Astrocyte (in vitro differentiated cells and primary cell): ENCODE data around the gene PIGQ. TPM values are rescaled to one million over a fixed set of nuclear protein-coding genes. Genes with fewer than 3 reads are reported as not detected.

ENCODE experiments used
- DNase-seq: peaks from one replicate; pipeline ENCODE4 v3.0.0-alpha.2; 2010; ENCODE audit warnings: low read depth
- FAIRE-seq: peaks from 2 replicates; lab custom pipeline; 2011; peaks lifted over from hg19 to GRCh38; lab: Jason Lieb, UNC
- H2AFZ ChIP-seq: 2 replicates; pipeline ENCODE4 v1.6.0; 2012; ENCODE audit warnings: low read depth, low read length, inconsistent platforms
- H3K27ac ChIP-seq: 2 replicates; pipeline ENCODE4 v1.5.1; 2011; ENCODE audit warnings: low read depth, low read length, inconsistent platforms
- H3K27me3 ChIP-seq: 2 replicates; pipeline ENCODE4 v1.6.0; 2011; ENCODE audit warnings: low read length, inconsistent platforms; ENCODE audit not compliant: insufficient read depth
- H3K36me3 ChIP-seq: 2 replicates; pipeline ENCODE4 v1.5.1; 2011; ENCODE audit warnings: low read length, inconsistent platforms; ENCODE audit not compliant: insufficient read depth
- H3K4me1 ChIP-seq: 2 replicates; pipeline ENCODE4 v1.5.1; 2011; ENCODE audit warnings: low read length, inconsistent platforms; ENCODE audit not compliant: insufficient read depth
- H3K4me2 ChIP-seq: 2 replicates; pipeline ENCODE4 v1.6.0; 2012; ENCODE audit warnings: low read length, inconsistent platforms
- H3K4me3 ChIP-seq: 2 replicates; pipeline ENCODE4 v1.5.1; 2011; ENCODE audit warnings: low read depth, mild to moderate bottlenecking, low read length, inconsistent platforms; ENCODE audit not compliant: insufficient read depth
- H3K79me2 ChIP-seq: 2 replicates; pipeline ENCODE4 v1.6.0; 2012; ENCODE audit warnings: mild to moderate bottlenecking, low read length, inconsistent platforms; ENCODE audit not compliant: insufficient read depth
- H3K9ac ChIP-seq: 2 replicates; pipeline ENCODE4 v1.6.0; 2012; ENCODE audit warnings: mild to moderate bottlenecking, low read length, inconsistent platforms
- H3K9me3 ChIP-seq: 2 replicates; pipeline ENCODE4 v1.5.1; 2012; ENCODE audit warnings: low read depth, mild to moderate bottlenecking, low read length, inconsistent platforms; ENCODE audit not compliant: insufficient read depth
- H4K20me1 ChIP-seq: 2 replicates; pipeline ENCODE4 v1.6.0; 2012; ENCODE audit warnings: low read length, inconsistent platforms; ENCODE audit not compliant: insufficient read depth
- H3K27ac Mint-ChIP-seq: one replicate; pipeline ENCODE4 v1.8.0; 2021; ENCODE audit warnings: mild to moderate bottlenecking, mixed read lengths; ENCODE audit not compliant: unreplicated experiment
- H3K27me3 Mint-ChIP-seq: one replicate; pipeline ENCODE4 v1.8.0; 2021; ENCODE audit warnings: low read depth, mixed read lengths; ENCODE audit not compliant: unreplicated experiment
- H3K36me3 Mint-ChIP-seq: one replicate; pipeline ENCODE4 v1.8.0; 2021; ENCODE audit warnings: low read depth, mixed read lengths; ENCODE audit not compliant: unreplicated experiment
- H3K4me1 Mint-ChIP-seq: one replicate; pipeline ENCODE4 v1.8.0; 2021; ENCODE audit warnings: low read depth, mixed read lengths; ENCODE audit not compliant: unreplicated experiment
- H3K4me3 Mint-ChIP-seq: one replicate; pipeline ENCODE4 v1.8.0; 2021; ENCODE audit warnings: mild to moderate bottlenecking, moderate library complexity, mixed read lengths; ENCODE audit not compliant: unreplicated experiment
- H3K9me3 Mint-ChIP-seq: one replicate; pipeline ENCODE4 v1.8.0; 2021; ENCODE audit warnings: mild to moderate bottlenecking, mixed read lengths; ENCODE audit not compliant: unreplicated experiment
- CTCF ChIP-seq: IDR thresholded peaks from 2 replicates; pipeline ENCODE4 v1.5.1; 2011; ENCODE audit warnings: low read depth, mild to moderate bottlenecking, inconsistent platforms, low read length, moderate library complexity; ENCODE audit not compliant: insufficient read depth
- EZH2 ChIP-seq: IDR thresholded peaks from 2 replicates; pipeline ENCODE4 v1.6.1; 2012; ENCODE audit warnings: mild to moderate bottlenecking, low read length, inconsistent platforms; ENCODE audit not compliant: insufficient read depth
- total RNA-seq: library from RNA; stranded (reverse); gene quantifications from 2 replicates; pipeline ENCODE4 v1.2.1, GENCODE V29; 2021

PIGQ gene
- total RNA-seq, 1 donor from 2014 or later, result 22.4 TPM

DNA sequence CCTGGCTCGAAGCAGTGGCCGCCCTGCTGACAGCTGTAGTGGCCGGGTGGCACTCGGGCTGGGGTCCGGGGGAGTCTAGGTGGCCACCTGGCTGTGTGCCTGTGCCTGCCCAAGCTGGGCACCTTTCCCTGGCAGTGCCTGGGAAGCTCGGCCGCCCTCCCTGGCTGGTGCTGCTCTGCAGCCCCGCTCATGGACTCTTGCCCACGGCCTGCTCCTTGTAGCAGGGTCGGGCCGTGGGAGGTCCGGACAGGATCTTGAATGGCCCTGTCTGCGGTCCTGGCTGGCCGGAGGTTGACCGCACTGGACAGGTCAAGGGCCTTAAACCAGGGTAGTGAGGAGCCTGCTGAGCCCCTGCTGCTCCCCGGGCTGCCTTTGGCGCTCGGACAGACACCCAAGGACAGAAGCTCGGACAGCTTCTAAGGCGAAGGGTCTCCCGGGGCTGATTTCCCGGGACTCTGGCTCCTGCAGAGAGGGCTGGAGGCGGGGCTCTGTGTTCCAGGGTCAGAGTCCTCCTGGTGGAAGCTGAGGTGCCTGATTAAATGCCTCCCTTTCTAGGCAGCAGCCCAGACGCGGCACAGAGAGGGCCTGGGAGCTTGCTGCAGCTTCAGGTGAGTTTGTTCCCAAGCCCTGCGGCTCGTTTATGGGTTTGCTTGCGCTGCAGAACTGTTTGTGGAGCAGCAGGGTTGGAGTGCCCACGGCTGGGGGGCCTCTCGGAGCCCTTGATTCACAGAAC, 36.2 kb upstream of the PIGQ start:
- no peak overlapping the region for H3K27ac ChIP-seq
- peaks cover 3% of the 10 kb centered on the region for H3K4me1 Mint-ChIP-seq
- DNase-seq (no peak), FAIRE-seq (no peak)
- H4K20me1 ChIP-seq, result peaks cover 95% of the 10 kb centered on the region
- H3K36me3 Mint-ChIP-seq, result no peaks in the 10 kb centered on the region
- no peaks in the 10 kb centered on the region for H3K36me3 ChIP-seq
- TF ChIP-seq EZH2 (no peak), CTCF (no peak)
- no peak overlapping the region for H3K4me3 Mint-ChIP-seq
- no peak overlapping the region for H3K9ac ChIP-seq
- H2AFZ ChIP-seq, result no peak overlapping the region
- H3K79me2 ChIP-seq, result peaks cover 98% of the 10 kb centered on the region
- H3K4me3 ChIP-seq, result no peak overlapping the region
- H3K27me3 Mint-ChIP-seq, result no peaks in the 10 kb centered on the region
- no peaks in the 10 kb centered on the region for H3K9me3 Mint-ChIP-seq
- no peaks in the 10 kb centered on the region for H3K9me3 ChIP-seq
- no peak overlapping the region for H3K27ac Mint-ChIP-seq
- H3K27me3 ChIP-seq, result no peaks in the 10 kb centered on the region
- peaks cover 30% of the 10 kb centered on the region for H3K4me1 ChIP-seq
- H3K4me2 ChIP-seq, result no peak overlapping the region

DNA sequence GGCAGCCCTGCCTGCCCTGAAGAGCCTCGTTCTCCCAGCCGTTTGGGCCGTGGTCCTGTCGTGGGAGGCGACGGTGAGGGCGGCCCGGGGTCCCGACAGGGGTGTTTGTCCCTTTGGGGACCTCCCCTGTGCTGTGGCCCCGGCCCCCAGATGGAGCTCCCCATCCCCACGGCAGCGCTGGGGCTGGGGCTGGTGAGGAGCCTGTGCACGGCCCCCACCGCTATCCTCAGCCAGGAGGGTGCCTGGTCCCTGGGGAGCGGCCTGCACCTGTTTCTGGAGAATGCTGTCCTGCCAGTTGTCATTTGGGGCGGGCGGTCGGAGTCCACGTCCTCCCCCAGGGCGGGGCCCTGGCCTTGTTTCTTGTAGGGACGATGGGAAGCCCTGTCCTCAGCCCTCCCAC, 35.6 kb upstream of the PIGQ start:
- Histone ChIP-seq H3K9ac (no peak overlapping the region), H3K4me2 (no peak overlapping the region), H4K20me1 (peaks cover 94% of the 10 kb centered on the region), H3K27ac (no peak overlapping the region), H3K9me3 (no peaks in the 10 kb centered on the region), H3K27me3 (no peaks in the 10 kb centered on the region), H2AFZ (no peak overlapping the region), H3K4me3 (no peak overlapping the region), H3K4me1 (peaks cover 25% of the 10 kb centered on the region), H3K36me3 (no peaks in the 10 kb centered on the region), H3K79me2 (peaks cover 97% of the 10 kb centered on the region)
- Mint-ChIP-seq H3K9me3 (no peaks in the 10 kb centered on the region), H3K27me3 (no peaks in the 10 kb centered on the region), H3K4me1 (peaks cover 3% of the 10 kb centered on the region), H3K36me3 (no peaks in the 10 kb centered on the region), H3K27ac (no peak overlapping the region), H3K4me3 (no peak overlapping the region)
- DNase-seq (no peak), FAIRE-seq (no peak)
- no peak for TF ChIP-seq EZH2

DNA sequence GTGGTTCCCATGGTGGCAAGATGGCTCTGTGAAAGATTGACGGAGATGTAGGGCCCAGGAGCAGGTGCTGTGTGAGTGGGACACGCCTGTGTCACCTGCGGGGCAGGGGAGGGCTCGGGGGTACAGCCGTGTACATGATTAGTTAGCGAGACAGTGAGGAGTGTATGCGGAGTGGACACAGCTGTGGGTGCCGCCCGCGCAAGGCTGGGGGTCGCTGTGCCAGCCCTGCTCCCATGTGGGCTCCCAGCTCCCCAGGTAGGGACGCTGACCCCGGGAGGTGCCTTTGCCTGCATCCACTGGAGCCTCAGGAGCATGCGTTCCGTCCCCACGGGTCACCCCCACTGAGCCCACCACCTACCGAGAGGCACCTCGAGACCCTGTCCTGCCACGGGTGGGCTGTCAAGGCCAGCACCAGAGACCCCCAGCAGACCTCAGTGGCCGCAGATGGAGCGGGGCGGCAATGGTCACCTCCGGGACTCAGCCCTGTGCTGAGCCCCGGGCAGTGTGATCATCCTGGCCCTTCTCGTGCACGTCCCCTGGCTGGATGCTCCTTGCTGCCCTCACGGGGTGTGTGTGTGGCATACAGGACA, 34.8 kb upstream of the PIGQ start:
- DNase-seq (no peak), FAIRE-seq (no peak)
- H3K4me3 ChIP-seq, result no peak overlapping the region
- peaks cover 1% of the 10 kb centered on the region for H3K4me1 Mint-ChIP-seq
- no peak overlapping the region for H3K4me3 Mint-ChIP-seq
- peaks cover 94% of the 10 kb centered on the region for H4K20me1 ChIP-seq
- H3K27ac ChIP-seq, result no peak overlapping the region
- H3K4me1 ChIP-seq, result peaks cover 25% of the 10 kb centered on the region
- no peaks in the 10 kb centered on the region for H3K36me3 ChIP-seq
- H3K27ac Mint-ChIP-seq, result no peak overlapping the region
- H3K27me3 ChIP-seq, result no peaks in the 10 kb centered on the region
- H3K9ac ChIP-seq, result peak overlapping the region; percentile 41
- H3K27me3 Mint-ChIP-seq, result no peaks in the 10 kb centered on the region
- H3K4me2 ChIP-seq, result peak overlapping the region; percentile 72
- no peaks in the 10 kb centered on the region for H3K9me3 ChIP-seq
- H3K9me3 Mint-ChIP-seq, result no peaks in the 10 kb centered on the region
- TF ChIP-seq CTCF, result no peak
- TF ChIP-seq EZH2, result no peak
- no peak overlapping the region for H2AFZ ChIP-seq
- H3K36me3 Mint-ChIP-seq, result no peaks in the 10 kb centered on the region
- H3K79me2 ChIP-seq, result peaks cover 97% of the 10 kb centered on the region
